Panc1 (cell line): ENCODE results near the gene NADSYN1. TPM values are rescaled to one million over a fixed set of nuclear protein-coding genes. Genes with fewer than 3 reads are reported as not detected.

Experiments
- ATAC-seq: fragments of 200-7000 bp; cut with Tn5 transposase; 2 replicates; pipeline ENCODE4 v1.9.1; 2020; ENCODE audit warnings: mild to moderate bottlenecking, moderate library complexity
- BruUV-seq: library from RNA; stranded (reverse); fragments of 400-500 nt; replicated peaks from 2 replicates; lab custom pipeline; 2021; lab: Mats Ljungman, UMichigan
- CTCF ChIA-PET: fragments of 300-600 bp; sonication (Branson Sonifier 250); formaldehyde crosslinking; loops from one replicate; lab custom pipeline; 2022; ENCODE audit warnings: antibody characterized with exemption; lab: Charles Lee
- POLR2A ChIA-PET: fragments of 300-600 bp; sonication (Branson Sonifier 250); formaldehyde crosslinking; loops from one replicate; lab custom pipeline; 2022; ENCODE audit warnings: antibody characterized with exemption; lab: Charles Lee
- DNase-seq: peaks from one replicate; pipeline ENCODE4 v3.0.0-alpha.2; 2010; ENCODE audit warnings: low read depth, low spot score
- H3K27ac ChIP-seq: 2 replicates; pipeline ENCODE4 v1.5.1; 2011; ENCODE audit warnings: mild to moderate bottlenecking, low read length, inconsistent platforms
- H3K27me3 ChIP-seq: fragments of 200-500 bp; sonication (Bioruptor generic); 2 replicates; pipeline ENCODE4 v1.6.0; 2014; ENCODE audit warnings: low read length, inconsistent platforms; ENCODE audit not compliant: control insufficient read depth, insufficient read depth
- H3K36me3 ChIP-seq: fragments of 200-500 bp; sonication (Bioruptor generic); 2 replicates; pipeline ENCODE4 v1.5.1; 2014; ENCODE audit warnings: inconsistent platforms, mild to moderate bottlenecking, low read length, moderate library complexity; ENCODE audit not compliant: control insufficient read depth, insufficient read depth
- H3K4me1 ChIP-seq: 2 replicates; pipeline ENCODE4 v1.5.1; 2011; ENCODE audit warnings: inconsistent platforms, mild to moderate bottlenecking, low read length, moderate library complexity; ENCODE audit not compliant: control insufficient read depth, insufficient read depth
- H3K4me3 ChIP-seq, 2 experiments: 2 replicates each; pipeline ENCODE4 v1.5.1; 2011 to 2012; ENCODE audit warnings: low read depth in 2 of 2, low read length in 2 of 2, mild to moderate bottlenecking in 2 of 2, inconsistent platforms in 1 of 2, moderate library complexity in 1 of 2
- H3K9me3 ChIP-seq: fragments of 200-500 bp; sonication (Bioruptor generic); 2 replicates; pipeline ENCODE4 v1.5.1; 2014; ENCODE audit warnings: low read depth, mild to moderate bottlenecking, inconsistent platforms, low read length, moderate library complexity; ENCODE audit not compliant: control insufficient read depth, insufficient read depth
- CTCF ChIP-seq: fragments of 450-650 bp; IDR thresholded peaks from 2 replicates; pipeline ENCODE4 v1.5.1; 2017; ENCODE audit warnings: mild to moderate bottlenecking
- POLR2AphosphoS5 ChIP-seq: IDR thresholded peaks from 2 replicates; pipeline ENCODE4 v1.6.1; 2012; ENCODE audit warnings: mild to moderate bottlenecking, low read depth, low read length, moderate library complexity
- SIN3A ChIP-seq: IDR thresholded peaks from 2 replicates; pipeline ENCODE4 v1.6.1; 2012; ENCODE audit warnings: low read depth, mild to moderate bottlenecking, low read length, moderate library complexity, borderline replicate concordance; ENCODE audit not compliant: insufficient read depth
- TCF7L2 ChIP-seq: IDR thresholded peaks from 2 replicates; pipeline ENCODE4 v1.6.1; 2011; ENCODE audit warnings: mild to moderate bottlenecking, low read depth, low read length, inconsistent platforms
- in situ Hi-C: cut with HindIII; loops from 2 replicates; pipeline ENCODE4 v1.10.0; 2016; ENCODE audit warnings: low sequenced_read_pairs, low pct_unique_long_range_greater_than_20kb
- intact Hi-C: fragments of 100-400 bp; cut with micrococcal nuclease; formaldehyde crosslinking; loops from one replicate; pipeline ENCODE4 v1.10.0; 2022; ENCODE audit not compliant: unreplicated experiment
- total RNA-seq: library from RNA; stranded (reverse); gene quantifications from one replicate; pipeline ENCODE4 v1.2.1, GENCODE V29; 2021; ENCODE audit not compliant: unreplicated experiment
- TF ChIP-seq, protein P1 (sequence below), 2 experiments: IDR thresholded peaks; 2 replicates each; pipeline ENCODE4 v1.6.1; 2011 to 2012; ENCODE audit warnings: low read depth in 2 of 2, control low read depth in 1 of 2, low read length in 1 of 2, mild to moderate bottlenecking in 1 of 2, moderate library complexity in 1 of 2; ENCODE audit not compliant: insufficient read depth in 1 of 2

The NADSYN1 gene
- total RNA-seq, 1 experiment from 2014 or later: 76.1 TPM

- no peaks in the 10 kb centered on the region; the same call in 1 of the 2 replicates for H3K36me3 ChIP-seq
- DNase-seq (no peak), ATAC-seq (no peak)
- TF ChIP-seq SIN3A (no peak), CTCF (no peak), POLR2AphosphoS5 (no peak), TCF7L2 (no peak)
- TF ChIP-seq, protein P1, sequence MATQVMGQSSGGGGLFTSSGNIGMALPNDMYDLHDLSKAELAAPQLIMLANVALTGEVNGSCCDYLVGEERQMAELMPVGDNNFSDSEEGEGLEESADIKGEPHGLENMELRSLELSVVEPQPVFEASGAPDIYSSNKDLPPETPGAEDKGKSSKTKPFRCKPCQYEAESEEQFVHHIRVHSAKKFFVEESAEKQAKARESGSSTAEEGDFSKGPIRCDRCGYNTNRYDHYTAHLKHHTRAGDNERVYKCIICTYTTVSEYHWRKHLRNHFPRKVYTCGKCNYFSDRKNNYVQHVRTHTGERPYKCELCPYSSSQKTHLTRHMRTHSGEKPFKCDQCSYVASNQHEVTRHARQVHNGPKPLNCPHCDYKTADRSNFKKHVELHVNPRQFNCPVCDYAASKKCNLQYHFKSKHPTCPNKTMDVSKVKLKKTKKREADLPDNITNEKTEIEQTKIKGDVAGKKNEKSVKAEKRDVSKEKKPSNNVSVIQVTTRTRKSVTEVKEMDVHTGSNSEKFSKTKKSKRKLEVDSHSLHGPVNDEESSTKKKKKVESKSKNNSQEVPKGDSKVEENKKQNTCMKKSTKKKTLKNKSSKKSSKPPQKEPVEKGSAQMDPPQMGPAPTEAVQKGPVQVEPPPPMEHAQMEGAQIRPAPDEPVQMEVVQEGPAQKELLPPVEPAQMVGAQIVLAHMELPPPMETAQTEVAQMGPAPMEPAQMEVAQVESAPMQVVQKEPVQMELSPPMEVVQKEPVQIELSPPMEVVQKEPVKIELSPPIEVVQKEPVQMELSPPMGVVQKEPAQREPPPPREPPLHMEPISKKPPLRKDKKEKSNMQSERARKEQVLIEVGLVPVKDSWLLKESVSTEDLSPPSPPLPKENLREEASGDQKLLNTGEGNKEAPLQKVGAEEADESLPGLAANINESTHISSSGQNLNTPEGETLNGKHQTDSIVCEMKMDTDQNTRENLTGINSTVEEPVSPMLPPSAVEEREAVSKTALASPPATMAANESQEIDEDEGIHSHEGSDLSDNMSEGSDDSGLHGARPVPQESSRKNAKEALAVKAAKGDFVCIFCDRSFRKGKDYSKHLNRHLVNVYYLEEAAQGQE (IDR thresholded peaks at IDR 0.05; ENCODE audit: insufficient read depth in 1 of 2, low read depth in 2 of 2, low read length in 1 of 2): no peak
- H3K27me3 ChIP-seq: no peaks in the 10 kb centered on the region
- POLR2A ChIA-PET: no interaction called here
- no peaks in the 10 kb centered on the region for H3K4me1 ChIP-seq
- H3K27ac ChIP-seq: no peak overlapping the region
- H3K4me3 ChIP-seq: no peak overlapping the region
- no peaks in the 10 kb centered on the region for H3K9me3 ChIP-seq
- in situ Hi-C loops (no loop called here), intact Hi-C loops (no loop called here)
- no TSS peak for BruUV-seq
- CTCF ChIA-PET: no interaction called here
Observed at GRCh38 chr11:71436861-71437260, 16.1 kb upstream of the NADSYN1 start.

DNA sequence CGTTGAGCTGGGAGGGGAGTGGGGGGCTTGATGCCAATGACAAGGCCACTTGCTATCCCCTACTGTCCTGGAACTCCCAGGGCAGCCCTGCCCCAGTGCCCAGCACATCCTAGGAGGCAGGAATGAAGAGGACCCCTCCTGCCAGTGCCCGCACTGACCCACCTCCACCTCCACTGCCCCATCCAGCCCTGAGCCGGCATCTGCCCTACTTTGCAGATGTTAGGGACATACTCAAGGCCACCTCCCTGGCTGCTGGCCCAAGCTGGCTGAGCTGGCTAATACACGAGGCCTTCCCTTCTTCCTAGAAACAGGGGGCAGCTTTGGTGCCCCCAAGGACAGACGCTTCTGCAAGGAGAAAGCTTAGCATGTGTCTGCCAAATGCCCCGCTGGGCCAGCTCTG lies 15.6 kb upstream of the NADSYN1 start:
- Histone ChIP-seq H3K27ac (no peak overlapping the region), H3K9me3 (no peaks in the 10 kb centered on the region), H3K4me1 (no peaks in the 10 kb centered on the region), H3K27me3 (no peaks in the 10 kb centered on the region), H3K4me3 (no peak overlapping the region), H3K36me3 (no peaks in the 10 kb centered on the region; the same call in 1 of the 2 replicates)
- ATAC-seq: no peak
- intact Hi-C loops: no loop called here
- ChIA-PET CTCF (no interaction called here), POLR2A (no interaction called here)
- no TSS peak for BruUV-seq
- in situ Hi-C loops: no loop called here
- no peak for DNase-seq
- TF ChIP-seq POLR2AphosphoS5: no peak
- no peak for TF ChIP-seq TCF7L2
- TF ChIP-seq, protein P1 (IDR thresholded peaks at IDR 0.05; ENCODE audit: insufficient read depth in 1 of 2, low read depth in 2 of 2, low read length in 1 of 2): no peak
- no peak for TF ChIP-seq SIN3A
- no peak for TF ChIP-seq CTCF
